ENCODE measurements around the gene TMEM82. TPM values are rescaled to one million over a fixed set of nuclear protein-coding genes. Genes with fewer than 3 reads are reported as not detected.

The TMEM82 gene
- total RNA-seq, 1 experiment from 2014 or later = 2.2 TPM

Other genes with a start within 250 kb of the TMEM82 start
- 14.1 and 15.0 TPM in 2 replicates for gene CASP9, start 218.3 kb upstream of the TMEM82 start, total RNA-seq (2014; rRNA removed; shearing (Covaris generic))
- 14.7 and 15.7 TPM in 2 replicates for gene DNAJC16, start 215.7 kb upstream of the TMEM82 start, total RNA-seq (2014; rRNA removed; shearing (Covaris generic))
- 6.9 and 7.8 TPM in 2 replicates for gene AGMAT, start 157.4 kb upstream of the TMEM82 start, total RNA-seq (2014; rRNA removed; shearing (Covaris generic))
- gene DDI2, start 125.0 kb upstream of the TMEM82 start, total RNA-seq (2014; rRNA removed; shearing (Covaris generic)) = 19.4 and 19.7 TPM in 2 replicates
- 79.0 and 79.6 TPM in 2 replicates for gene PLEKHM2, start 58.2 kb upstream of the TMEM82 start, total RNA-seq (2014; rRNA removed; shearing (Covaris generic))
- 0.70 and 1.7 TPM in 2 replicates for gene SLC25A34, start 6.2 kb upstream of the TMEM82 start, total RNA-seq (2014; rRNA removed; shearing (Covaris generic))
- 91.0 and 95.6 TPM in 2 replicates for gene FBLIM1, start 16.3 kb downstream of the TMEM82 start, total RNA-seq (2014; rRNA removed; shearing (Covaris generic))
- 9.3 and 14.5 TPM in 2 replicates for gene UQCRHL, start 65.2 kb downstream of the TMEM82 start, total RNA-seq (2014; rRNA removed; shearing (Covaris generic))
- gene SPEN, start 105.2 kb downstream of the TMEM82 start, total RNA-seq (2014; rRNA removed; shearing (Covaris generic)) = 19.9 and 32.9 TPM in 2 replicates
- 53.5 and 62.6 TPM in 2 replicates for gene ZBTB17, start 233.6 kb downstream of the TMEM82 start, total RNA-seq (2014; rRNA removed; shearing (Covaris generic))

All from H7 (cell line).